Measurements from ENCODE around the gene PCNX2.

The PCNX2 gene

GRCh38 chr1:233295237-233295974 lies at the start of gene PCNX2:
Gene PCNX2 (minus strand): TSS chr1:233295725. CDS start chr1:233295478, 247 bp downstream.
- peak; percentile 30 to 72 for DNase-seq

GRCh38 chr1:233343262-233343661 lies 47.7 kb upstream of the PCNX2 start:
- DNase-seq, result no peak

- DNase-seq, result no peak
These were observed 46.6 kb upstream of the PCNX2 start for GRCh38 chr1:233342086-233342485.

GRCh38 chr1:233340966-233341516 lies 45.5 kb upstream of the PCNX2 start:
- DNase-seq, result no peak

- DNase-seq, result no peak
These were observed 44.6 kb upstream of the PCNX2 start for GRCh38 chr1:233340031-233340555.

- DNase-seq, result no peak
These were observed 42.6 kb upstream of the PCNX2 start for GRCh38 chr1:233338102-233338501.

- DNase-seq, result no peak
These were observed 42.0 kb upstream of the PCNX2 start for GRCh38 chr1:233337505-233337904.

- DNase-seq, result no peak
These were observed 41.3 kb upstream of the PCNX2 start for GRCh38 chr1:233336554-233337456.

GRCh38 chr1:233334092-233334491 lies 38.6 kb upstream of the PCNX2 start:
- DNase-seq, result no peak

GRCh38 chr1:233333086-233333485 lies 37.6 kb upstream of the PCNX2 start:
- no peak for DNase-seq

GRCh38 chr1:233331676-233332519 lies 36.4 kb upstream of the PCNX2 start:
- no peak for DNase-seq

- DNase-seq, result peak; percentile 5 to 27
These were observed 32.8 kb upstream of the PCNX2 start for GRCh38 chr1:233328142-233328921.

GRCh38 chr1:233327651-233328141 lies 32.2 kb upstream of the PCNX2 start, which contains the start of gene MAP3K21:
Gene MAP3K21 (plus strand): TSS chr1:233327724. CDS start chr1:233328029, 305 bp downstream.
- DNase-seq, result no peak

- DNase-seq, result peak; percentile 94
These were observed 31.5 kb upstream of the PCNX2 start for GRCh38 chr1:233326811-233327650.

GRCh38 chr1:233326319-233326718 lies 30.8 kb upstream of the PCNX2 start:
- no peak for DNase-seq

GRCh38 chr1:233323718-233324117 lies 28.2 kb upstream of the PCNX2 start:
- no peak for DNase-seq

- no peak for DNase-seq
These were observed 24.5 kb upstream of the PCNX2 start for GRCh38 chr1:233320023-233320422.

GRCh38 chr1:233319272-233319671 lies 23.7 kb upstream of the PCNX2 start:
- DNase-seq, result no peak

GRCh38 chr1:233316473-233316872 lies 20.9 kb upstream of the PCNX2 start:
- DNase-seq, result no peak

GRCh38 chr1:233315718-233316301 lies 20.3 kb upstream of the PCNX2 start:
- DNase-seq, result no peak

Data from CD4-positive, alpha-beta T cell treated with Interferon alpha-2 for 1 hour (primary cell).